ENCODE measurements around the gene MED26. TPM values are rescaled to one million over a fixed set of nuclear protein-coding genes. Genes with fewer than 3 reads are reported as not detected.
"Not testable (repeated sequence)": the region's sequence is repeated elsewhere in the genome, so short reads cannot be mapped to it uniquely, and the experiment has no call there.

Gene MED26, protein sequence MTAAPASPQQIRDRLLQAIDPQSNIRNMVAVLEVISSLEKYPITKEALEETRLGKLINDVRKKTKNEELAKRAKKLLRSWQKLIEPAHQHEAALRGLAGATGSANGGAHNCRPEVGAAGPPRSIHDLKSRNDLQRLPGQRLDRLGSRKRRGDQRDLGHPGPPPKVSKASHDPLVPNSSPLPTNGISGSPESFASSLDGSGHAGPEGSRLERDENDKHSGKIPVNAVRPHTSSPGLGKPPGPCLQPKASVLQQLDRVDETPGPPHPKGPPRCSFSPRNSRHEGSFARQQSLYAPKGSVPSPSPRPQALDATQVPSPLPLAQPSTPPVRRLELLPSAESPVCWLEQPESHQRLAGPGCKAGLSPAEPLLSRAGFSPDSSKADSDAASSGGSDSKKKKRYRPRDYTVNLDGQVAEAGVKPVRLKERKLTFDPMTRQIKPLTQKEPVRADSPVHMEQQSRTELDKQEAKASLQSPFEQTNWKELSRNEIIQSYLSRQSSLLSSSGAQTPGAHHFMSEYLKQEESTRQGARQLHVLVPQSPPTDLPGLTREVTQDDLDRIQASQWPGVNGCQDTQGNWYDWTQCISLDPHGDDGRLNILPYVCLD
- 3.7 TPM for total RNA-seq

DNA sequence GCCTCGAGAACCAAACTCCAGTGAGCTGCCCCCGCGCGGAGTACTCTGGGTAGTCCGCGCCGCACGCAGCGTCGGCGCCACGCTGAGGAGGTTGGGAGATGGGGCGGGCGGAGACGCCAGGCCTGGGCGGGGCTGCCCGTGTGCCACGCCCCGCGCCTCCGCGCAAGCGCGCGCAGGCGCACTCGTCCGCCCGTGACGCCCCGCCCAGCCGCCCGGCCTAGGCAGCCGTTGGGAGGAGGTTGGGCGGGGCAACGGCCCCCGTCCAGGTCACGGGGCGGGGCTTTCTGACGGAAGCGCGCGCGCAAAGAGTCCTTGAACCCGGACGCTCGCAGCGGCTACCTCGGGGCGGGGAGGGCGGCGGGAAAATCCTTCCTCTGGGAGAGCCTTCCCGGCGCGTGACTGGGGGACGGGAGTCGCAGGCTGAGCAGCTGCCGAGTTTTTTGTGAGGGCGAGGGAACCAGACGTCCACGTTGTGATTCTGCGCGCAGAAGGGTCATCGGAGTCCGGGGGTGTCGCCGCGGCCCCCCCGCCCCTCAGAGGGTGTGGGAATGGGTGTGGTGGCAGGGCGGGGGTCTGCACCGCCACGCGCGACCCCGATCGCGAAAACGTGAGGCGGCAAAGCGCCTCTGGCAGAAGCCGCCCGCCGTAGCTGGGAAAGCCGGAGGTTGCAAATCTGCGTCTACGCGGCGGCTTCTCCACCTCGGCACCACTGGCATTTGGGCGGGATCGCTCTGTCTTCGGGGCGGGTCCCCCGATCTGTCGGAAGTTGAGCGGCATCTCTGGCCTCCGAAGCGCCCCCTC is at the start of gene MED26:
TSS of gene MED26 (minus strand) at position 22 of the 801 bp plus-strand sequence. CDS start 261 bp downstream, outside the sequence.
- FAIRE-seq (no peak), DNase-seq (ENCODE audit: low spot score in 2 of 2) (peak; percentile 99)

DNA sequence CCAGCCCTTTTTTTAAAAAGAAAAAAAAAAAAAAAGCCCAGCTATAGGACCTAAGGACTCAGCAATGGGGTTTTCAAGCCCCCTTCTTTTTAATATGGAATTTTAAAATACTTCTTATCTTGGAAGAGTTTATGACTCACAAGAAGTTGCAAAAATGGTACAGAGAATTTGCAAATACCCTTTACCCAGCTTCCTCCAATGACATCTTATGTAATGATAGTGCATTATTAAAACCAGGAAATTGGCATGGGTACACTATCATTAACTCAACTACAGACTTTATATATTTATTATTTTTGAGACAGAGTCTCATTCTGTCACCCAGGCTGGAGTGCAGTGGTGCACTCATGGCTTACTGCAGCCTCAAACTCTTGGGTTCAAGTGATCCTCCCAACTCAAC is 49.1 kb upstream of the MED26 start:
- no peak for DNase-seq (ENCODE audit: low spot score in 2 of 2)
- FAIRE-seq, result no peak

DNA sequence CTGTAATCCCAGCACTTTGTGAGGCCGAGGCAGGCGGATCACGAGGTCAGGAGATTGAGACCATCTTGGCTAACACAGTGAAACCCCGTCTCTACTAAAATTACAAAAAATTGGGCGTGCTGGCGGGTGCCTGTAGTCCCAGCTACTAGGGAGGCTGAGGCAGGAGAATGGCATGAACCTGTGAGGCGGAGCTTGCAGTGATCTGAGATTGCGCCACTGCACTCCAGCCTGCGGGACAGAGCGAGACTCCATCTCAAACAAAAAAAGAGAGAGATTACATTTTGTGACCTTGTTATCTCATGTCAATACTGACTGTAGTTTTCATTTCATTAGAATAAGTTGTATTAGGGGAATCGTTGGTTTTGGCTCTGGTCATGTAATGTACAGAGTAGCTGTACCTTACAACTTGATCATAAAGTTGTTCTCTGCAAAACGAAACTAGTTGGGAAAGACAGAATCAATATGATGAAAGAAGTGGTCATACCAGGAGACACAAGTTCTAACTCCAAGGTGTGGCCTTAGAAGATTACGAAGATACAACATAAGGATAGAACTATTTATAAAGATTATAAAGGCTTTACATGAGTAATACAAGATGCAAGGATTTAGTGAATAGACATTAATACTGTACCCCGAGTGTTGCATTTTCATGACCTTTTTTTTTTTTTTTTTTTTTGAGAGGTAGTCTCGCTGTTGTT is 48.2 kb upstream of the MED26 start:
- FAIRE-seq, result no peak
- DNase-seq (ENCODE audit: low spot score in 2 of 2), result no peak

DNA sequence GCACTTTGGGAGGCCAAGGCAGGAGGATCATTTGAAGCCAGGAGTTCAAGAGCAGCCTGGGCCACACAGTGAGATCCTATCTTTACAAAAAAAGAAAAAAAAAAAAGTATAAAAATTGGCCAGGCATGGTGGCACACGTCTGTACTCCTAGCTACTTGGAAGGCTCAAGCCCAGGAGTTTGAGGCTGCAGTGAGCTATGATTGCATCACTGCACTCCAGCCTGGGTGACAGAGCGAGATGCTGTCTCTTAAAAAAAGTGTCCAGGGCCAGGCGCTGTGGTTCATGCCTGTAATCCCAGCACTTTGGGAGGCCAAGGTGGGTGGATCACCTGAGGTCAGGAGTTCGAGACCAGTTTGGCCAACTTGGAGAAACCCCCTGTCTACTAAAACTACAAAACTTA is 45.8 kb upstream of the MED26 start:
- DNase-seq (ENCODE audit: low spot score in 2 of 2); FAIRE-seq: not testable (repeated sequence)

DNA sequence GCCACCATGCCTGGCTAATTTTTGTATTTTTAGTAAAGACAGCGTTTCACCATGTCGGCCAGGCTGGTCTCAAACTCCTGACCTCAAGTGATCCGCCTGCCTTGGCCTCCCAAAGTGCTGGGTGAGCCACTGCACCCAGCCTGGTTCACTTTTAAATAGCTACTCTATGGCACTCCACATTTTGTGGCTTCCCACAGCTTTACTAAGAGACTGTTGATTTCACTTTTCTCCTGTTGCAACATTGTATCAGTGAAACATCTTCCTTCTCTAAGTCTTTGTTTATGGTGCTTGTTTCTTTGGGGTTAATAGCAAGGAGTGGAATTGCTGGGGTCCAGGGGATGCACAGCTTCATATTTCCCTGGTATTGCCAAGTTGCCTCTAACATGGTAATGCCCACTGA is 45.2 kb upstream of the MED26 start:
- DNase-seq (ENCODE audit: low spot score in 2 of 2) (no peak), FAIRE-seq (no peak)

- no peak for FAIRE-seq
- no peak for DNase-seq (ENCODE audit: low spot score in 2 of 2)
Observed at GRCh38 chr19:16671652-16672274, 43.8 kb upstream of the MED26 start.

- FAIRE-seq (no peak), DNase-seq (ENCODE audit: low spot score in 2 of 2) (no peak)
Observed at GRCh38 chr19:16670291-16670690, 42.3 kb upstream of the MED26 start.

GRCh38 chr19:16668702-16669101 is 40.7 kb upstream of the MED26 start:
- FAIRE-seq; DNase-seq (ENCODE audit: low spot score in 2 of 2): not testable (repeated sequence)

GRCh38 chr19:16668176-16668575 is 40.2 kb upstream of the MED26 start:
- DNase-seq (ENCODE audit: low spot score in 2 of 2) (no peak), FAIRE-seq (no peak)

- FAIRE-seq (no peak), DNase-seq (ENCODE audit: low spot score in 2 of 2) (peak in 1 of 2 donors; percentile 39)
Observed at GRCh38 chr19:16661480-16662034, 33.6 kb upstream of the MED26 start.

GRCh38 chr19:16660763-16661479 is 32.9 kb upstream of the MED26 start, which contains the start of gene TMEM38A:
TSS of gene TMEM38A (plus strand) at chr19:16661139. CDS start at chr19:16661218, 79 bp downstream.
- FAIRE-seq (no peak), DNase-seq (ENCODE audit: low spot score in 2 of 2) (peak; percentile 69 to 70)

DNA sequence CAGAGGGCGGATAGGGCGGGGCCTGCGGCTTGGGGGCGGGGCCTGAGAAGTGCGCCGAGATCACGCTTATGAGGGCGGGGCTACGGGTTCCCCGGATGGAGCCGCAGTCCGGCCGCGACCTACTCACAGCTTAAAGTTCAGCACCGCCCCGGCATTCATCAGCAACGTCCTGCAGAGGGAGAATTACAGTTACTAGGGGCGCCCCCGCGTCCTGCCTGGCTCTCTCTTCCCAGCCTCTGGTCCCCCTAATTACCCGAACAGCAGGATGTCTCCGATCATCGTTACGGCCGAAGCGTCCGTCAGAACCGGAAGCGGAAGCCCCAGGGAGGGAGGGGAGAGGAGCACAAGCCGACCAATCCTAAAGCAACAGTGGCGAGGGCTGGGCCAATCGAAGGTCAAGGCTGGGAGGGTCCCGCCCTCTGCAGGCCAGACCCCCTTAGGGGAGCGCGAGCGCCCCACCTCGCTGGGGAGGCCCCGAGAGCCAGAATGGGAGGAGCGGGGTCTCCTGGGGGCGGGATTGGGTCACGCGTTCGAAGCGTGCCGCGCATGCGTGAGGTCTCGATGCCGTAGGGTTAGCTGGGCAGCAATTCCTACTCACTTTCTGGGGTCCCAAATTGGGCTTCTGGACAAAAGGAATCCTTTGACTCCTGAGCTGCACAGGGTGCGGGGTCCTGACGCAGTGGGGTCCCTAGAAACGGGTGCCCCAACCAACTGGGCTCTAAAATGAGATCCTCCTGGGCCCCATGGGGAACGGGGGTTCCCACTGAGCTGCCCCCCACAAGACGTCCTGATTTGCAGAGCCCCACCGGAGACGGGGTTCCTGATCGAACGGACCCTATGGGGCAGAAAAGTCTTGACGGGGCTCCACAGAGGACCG is 32.1 kb upstream of the MED26 start, which contains the start of gene SMIM7:
TSS of gene SMIM7 (minus strand) at position 313 of the 877 bp plus-strand sequence. CDS start at position 279, 34 bp downstream.
- DNase-seq (ENCODE audit: low spot score in 2 of 2) (peak; percentile 97 to 98), FAIRE-seq (no peak)

DNA sequence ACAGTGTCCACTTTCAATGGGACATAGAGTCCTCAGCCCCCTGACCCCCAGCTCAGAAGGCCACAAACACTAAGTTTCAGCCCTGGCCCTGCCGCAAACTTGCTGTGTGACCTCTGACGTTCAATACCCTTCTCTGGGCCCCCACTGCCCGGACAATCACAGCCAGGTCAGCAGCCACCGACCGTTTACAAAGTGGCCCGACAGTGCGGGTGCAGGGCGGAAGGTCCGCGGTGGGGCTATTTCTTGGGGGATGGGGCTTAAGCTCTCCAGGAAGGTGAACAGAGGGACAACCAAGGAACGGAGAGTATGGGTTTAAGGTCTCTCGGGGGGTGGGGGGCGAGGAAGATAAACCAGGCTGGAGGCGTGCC is 31.4 kb upstream of the MED26 start:
- no peak for DNase-seq (ENCODE audit: low spot score in 2 of 2)
- FAIRE-seq, result no peak

DNA sequence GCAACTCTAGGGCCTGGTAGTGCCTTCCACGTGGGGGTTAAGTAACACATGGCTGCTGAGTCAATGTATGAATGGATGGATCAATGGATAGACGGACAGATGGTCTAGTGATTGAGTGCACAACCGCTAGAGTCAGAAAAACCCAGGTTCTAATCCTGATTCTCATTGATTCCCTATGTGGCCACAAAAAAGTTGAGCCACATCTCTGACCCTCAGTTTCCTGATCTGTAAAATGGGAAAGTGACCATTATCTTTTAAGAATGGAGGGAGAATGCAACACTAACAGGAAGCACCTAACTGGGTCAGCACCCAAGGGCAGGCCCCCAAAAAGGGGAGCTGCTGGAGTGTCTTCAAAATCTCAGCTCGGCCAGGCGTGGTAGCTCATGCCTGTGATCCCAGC is 29.4 kb upstream of the MED26 start:
- no peak for FAIRE-seq
- DNase-seq (ENCODE audit: low spot score in 2 of 2), result no peak

DNA sequence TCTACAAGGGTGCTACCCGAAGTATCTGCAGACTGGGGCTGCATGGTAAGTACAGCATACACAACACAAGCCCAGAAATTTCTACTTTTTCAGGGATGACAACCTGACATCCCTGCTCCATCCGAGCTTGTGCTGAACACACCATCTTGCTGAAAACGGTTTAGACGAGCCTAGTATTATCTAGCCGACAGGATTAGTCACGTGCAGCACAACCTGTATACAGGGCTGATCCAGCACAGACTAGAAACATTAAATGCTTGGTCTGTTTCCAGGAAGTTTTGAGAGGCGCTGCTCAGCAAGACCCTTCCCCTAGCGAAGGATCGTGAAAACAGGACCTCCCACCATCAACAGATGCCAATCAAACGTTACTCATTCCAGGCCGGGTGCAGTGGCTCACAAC is 27.7 kb upstream of the MED26 start:
- FAIRE-seq (no peak), DNase-seq (ENCODE audit: low spot score in 2 of 2) (no peak)

DNA sequence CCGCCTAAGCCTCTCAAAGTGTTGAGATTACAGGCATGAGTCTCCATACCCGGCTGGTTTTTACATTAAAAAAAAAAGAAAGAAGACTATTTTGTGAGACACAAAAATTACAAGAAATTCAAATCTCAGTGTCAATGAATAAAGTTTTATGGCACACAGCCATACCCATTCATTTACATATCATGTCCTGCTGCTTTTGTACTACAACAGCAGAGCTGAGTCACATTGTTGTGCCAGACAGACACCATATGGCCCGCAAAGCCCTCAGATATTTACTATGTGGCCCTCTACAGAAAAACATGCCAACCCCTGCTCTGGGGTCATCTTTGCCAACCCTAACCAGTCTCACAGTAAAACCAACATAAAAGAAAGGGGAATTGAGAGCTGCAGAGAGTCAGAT is 26.6 kb upstream of the MED26 start:
- DNase-seq (ENCODE audit: low spot score in 2 of 2) (no peak), FAIRE-seq (no peak)

GRCh38 chr19:16654140-16654539 is 26.1 kb upstream of the MED26 start:
- no peak for FAIRE-seq
- no peak for DNase-seq (ENCODE audit: low spot score in 2 of 2)

- no peak for DNase-seq (ENCODE audit: low spot score in 2 of 2)
- FAIRE-seq, result no peak
Observed at GRCh38 chr19:16652854-16653253, 24.9 kb upstream of the MED26 start.
